ENCODE measurements around the gene CD207.
"Not testable (repeated sequence)": the region's sequence is repeated elsewhere in the genome, so short reads cannot be mapped to it uniquely, and the experiment has no call there.

CD207 gene

GRCh38 chr2:70829916-70830315 lies 5.7 kb downstream of the CD207 start:
- no peak for DNase-seq (ENCODE audit: low read depth in 2 of 3, low spot score in 2 of 3)

DNA sequence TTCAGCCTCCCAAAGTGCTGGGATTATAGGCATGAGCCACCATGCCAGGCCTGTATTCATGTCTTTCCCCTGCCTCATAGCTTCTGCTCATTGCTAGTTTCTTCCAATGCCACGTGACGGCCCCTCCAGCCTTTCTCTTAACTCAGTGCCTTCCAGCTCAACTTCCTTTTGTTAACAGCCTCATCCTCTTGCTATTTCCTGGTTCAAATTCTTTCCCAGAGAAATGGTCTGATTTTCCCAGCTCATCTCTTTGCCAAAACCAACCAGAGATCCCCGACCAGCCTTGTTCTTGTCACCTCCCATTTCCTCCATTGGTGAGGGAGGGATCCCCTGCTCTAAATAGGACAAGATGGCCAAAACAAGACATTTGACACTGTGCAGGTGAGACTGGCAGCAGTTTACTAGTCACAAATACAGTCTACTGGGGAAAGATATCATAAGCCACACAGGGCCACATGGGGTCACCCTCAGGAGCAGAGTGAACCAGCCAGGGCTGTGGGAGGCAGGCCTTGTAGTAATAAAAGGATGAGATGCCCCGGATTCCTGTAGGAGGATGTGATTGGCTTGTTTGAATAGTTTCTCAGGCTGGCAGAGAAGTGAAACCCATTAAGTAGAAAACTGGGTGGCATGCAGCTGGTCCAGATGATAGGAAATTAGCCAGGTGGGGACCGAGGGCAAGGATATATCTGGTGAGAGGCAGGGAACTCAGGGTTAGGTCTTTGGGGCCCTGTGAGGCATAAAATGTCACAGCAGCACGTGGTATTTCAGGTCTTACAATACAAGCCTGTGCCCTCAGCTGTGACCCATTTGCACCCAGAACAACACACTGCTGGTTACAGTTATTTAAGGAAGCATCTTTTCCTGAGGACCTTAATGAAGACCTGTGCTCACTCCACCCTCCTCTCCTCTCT lies 6.4 kb downstream of the CD207 start:
- no peak for DNase-seq (ENCODE audit: low read depth in 2 of 3, low spot score in 2 of 3)

DNA sequence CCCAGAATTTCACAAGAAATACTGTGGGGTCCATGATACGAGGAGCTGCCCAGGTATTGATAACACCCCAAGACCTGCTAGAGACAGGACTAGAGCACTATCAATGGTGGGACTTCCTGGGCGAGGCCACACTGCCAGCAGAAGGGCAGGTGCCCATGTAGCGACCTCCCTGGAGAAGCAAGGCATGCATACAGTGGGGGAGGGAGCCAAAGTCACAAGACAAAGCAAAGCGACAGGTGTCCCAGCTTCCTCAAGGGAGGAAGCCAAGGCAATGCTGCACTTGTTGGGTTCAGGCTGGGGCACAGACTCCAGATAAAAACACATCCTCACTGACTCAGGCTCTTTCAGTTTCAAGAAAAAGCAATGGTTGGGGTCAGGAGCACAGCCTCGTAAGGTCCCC lies 7.5 kb downstream of the CD207 start:
- no peak for DNase-seq (ENCODE audit: low read depth in 2 of 3, low spot score in 2 of 3)

- no peak for DNase-seq (ENCODE audit: low read depth in 2 of 3, low spot score in 2 of 3)
Measured at GRCh38 chr2:70827388-70827787, 8.2 kb downstream of the CD207 start.

DNA sequence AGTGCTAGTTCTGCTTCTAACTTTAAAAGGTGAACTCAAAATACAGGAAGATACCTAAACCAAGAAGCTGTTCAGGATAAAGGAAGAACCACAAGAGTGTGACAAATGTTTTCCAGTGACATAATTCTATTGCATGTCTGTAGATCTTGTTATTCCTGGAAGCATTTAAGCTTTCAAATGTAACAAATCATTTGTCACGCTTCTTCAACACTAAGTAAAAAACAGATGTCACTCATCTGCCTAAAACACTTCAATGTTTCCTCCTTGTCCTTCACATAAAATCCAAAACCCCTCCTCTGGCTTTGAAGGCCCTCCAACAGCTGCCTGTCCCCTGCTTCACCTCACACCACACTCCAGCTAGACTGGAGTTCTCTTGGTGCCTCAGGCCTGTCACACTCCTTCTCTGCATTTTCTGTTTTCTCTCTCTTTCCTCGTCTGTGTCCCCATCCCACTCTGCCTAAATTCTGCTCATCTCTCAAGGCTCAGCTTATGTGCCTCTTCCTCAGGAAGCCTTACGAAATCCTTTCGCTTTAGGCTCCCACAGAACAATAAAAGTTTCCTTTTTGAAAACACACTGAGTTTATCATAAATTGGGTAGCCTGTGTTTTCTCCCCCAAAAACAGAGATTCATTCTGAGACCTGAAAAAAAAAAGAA lies 8.8 kb downstream of the CD207 start:
- no peak for DNase-seq (ENCODE audit: low read depth in 2 of 3, low spot score in 2 of 3)

GRCh38 chr2:70823249-70823648 lies 12.4 kb downstream of the CD207 start:
- DNase-seq (ENCODE audit: low read depth in 2 of 3, low spot score in 2 of 3): no peak

DNA sequence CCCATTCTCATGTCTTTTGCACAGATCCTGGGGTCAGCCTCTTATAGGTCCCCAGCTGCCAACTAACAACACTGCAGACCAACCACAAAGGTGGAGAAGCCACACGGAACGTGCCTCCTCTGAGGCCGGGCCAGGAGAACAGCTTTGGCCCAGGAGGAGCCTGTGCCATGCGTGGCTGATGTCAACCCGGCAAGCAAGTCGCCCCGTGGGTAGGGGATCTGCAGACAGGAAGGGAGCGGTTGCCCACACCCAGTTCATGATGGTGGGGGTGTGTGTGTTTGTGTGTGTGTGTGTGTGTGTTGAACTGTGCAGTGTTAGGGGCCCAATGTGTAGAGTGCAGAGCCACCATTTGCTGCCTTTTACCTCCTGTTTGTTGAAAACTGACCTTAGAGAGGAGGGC lies 12.8 kb downstream of the CD207 start:
- no peak for DNase-seq (ENCODE audit: low read depth in 2 of 3, low spot score in 2 of 3)

GRCh38 chr2:70820499-70820898 lies 15.1 kb downstream of the CD207 start, which contains the start of gene CLEC4F:
Gene CLEC4F (minus strand): TSS chr2:70820599. CDS start chr2:70820523, 76 bp downstream.
- no peak for DNase-seq (ENCODE audit: low read depth in 2 of 3, low spot score in 2 of 3)

DNA sequence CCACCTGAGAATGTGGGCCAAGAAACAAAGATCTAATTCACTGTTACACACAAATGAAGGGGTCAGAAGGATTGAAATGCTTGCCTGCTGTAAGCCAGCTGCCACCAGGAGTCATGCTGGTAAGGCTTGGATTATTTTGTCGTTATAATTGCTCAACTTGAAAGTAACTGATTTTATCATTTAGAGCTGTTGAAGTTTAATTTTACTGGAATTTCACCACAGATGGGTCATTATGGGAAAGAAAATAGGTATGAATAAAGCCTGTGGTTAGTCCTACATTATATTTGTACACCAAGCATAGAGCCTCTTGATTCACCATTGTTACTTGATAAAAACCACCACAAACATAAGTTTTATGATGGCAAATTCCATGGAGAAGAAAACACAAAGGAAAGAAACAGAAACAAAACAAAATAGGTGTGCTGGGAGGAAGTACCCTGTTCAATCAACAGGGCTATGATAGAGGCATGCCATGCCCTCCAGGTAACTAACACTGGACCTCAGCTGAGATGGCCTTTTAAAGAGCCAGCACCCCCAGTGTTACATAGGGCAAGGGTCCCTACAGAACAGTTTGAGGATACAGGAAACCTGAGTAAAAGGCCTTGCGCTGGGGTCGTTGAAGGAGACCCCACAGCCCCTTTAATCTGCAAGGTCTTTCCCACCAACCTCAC lies 18.2 kb downstream of the CD207 start:
- no peak for DNase-seq (ENCODE audit: low read depth in 2 of 3, low spot score in 2 of 3)

DNA sequence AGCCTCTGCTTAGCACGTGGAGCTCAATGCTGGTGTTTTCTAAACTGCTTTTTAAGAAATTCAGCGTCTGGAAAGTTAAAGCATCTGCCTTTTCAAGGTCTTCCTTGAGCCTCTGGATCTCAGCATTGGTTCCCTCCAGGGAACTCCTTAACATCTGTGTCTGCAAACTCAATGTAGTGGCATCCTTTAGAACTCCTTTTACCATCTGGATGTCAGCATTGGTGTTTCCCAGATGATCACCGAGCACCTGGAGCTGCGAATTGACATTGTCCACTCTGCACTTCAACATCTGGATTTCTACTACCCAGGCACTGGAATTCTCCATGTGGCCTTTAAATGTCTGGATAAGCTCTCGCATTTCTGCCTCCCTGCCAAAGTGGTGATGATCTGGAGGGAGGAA lies 18.9 kb downstream of the CD207 start:
- no peak for DNase-seq (ENCODE audit: low read depth in 2 of 3, low spot score in 2 of 3)

DNA sequence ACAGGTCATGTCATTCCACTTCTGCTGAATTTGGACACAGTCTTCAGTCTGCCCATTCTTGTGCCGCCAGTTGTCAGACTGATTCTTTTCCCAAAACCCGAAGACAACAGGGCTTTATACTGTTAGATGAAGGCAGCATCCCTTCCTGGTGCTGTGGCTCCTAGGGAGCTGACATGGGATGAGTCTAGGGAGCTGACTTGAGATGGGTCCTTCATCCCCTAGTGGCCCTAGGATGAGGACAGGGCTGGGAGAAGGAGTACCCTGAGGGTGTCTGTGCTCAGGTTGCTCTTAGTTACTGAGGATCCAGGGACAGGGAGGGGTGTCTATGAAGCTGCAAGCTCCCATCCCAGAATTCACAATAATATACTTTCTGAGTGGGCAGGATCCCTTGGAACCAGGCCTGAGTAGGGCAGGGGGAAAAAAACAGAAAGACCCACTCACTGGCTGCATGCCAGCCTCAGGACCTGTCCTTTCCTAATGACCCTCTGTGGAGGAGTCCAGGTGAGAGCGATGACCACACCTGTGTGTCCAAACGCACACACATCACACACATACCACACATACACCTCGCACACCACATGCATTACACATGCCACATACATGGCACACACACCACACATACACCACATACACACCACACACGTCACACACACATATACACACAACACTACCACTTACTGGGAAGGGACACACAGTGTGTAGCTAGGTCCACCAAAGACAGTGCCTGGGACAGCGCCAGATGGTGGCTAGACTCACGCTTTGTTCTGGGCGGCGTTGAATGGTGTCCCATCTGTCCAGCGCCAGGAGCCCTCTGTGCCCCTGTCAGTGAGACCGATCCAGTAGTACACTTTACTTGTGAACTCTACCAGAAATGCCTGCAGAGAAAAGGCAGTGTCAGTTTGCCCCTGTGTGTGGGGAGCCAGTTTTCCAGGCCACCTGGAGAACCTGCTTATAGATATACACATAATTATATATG lies 26.3 kb downstream of the CD207 start:
- no peak for DNase-seq (ENCODE audit: low read depth in 2 of 3, low spot score in 2 of 3)

GRCh38 chr2:70807828-70808118 lies 27.8 kb downstream of the CD207 start:
- DNase-seq (ENCODE audit: low read depth in 2 of 3, low spot score in 2 of 3): no peak

GRCh38 chr2:70807102-70807827 lies 28.4 kb downstream of the CD207 start:
- no peak for DNase-seq (ENCODE audit: low read depth in 2 of 3, low spot score in 2 of 3)

DNA sequence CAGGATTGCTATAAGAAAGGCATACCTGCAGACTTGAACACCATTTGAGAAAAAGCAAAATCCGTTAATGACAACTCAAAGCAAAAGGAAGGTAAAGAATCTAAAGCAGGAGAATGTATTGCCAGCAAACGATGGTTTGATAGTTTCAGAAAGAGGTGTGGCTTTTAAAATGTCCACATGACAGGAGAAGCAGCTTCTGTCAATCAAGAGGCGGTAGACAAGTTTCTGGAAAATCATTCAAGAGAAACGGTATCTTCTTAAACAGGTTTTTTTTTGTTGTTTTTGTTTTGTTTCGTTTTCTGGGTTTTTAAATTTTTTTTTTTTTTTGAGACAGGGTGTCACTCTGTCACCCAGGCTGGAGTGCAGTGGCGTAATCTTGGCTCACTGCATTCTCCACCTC lies 29.0 kb downstream of the CD207 start:
- no peak for DNase-seq (ENCODE audit: low read depth in 2 of 3, low spot score in 2 of 3)

GRCh38 chr2:70806013-70806412 lies 29.6 kb downstream of the CD207 start:
- no peak for DNase-seq (ENCODE audit: low read depth in 2 of 3, low spot score in 2 of 3)

GRCh38 chr2:70801607-70802263 lies 33.9 kb downstream of the CD207 start:
- no peak for DNase-seq (ENCODE audit: low read depth in 2 of 3, low spot score in 2 of 3)

DNA sequence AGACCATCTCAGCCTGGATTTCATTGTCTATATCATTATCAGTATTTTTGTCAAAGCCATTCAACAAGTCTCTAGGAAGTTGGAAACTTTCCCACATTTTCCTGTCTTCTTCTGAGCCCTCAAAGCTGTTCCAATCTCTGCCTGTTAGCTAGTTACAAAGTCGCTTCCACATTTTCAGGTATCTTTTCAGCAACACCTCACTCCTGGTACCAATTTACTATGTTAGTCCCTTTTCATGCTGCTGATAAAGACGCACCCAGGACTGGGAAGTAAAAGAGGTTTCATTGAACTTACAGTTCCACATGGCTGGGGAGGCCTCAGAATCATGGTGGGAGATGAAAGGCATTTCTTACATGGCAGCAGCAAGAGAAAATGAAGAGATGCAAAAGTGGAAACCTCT lies 35.9 kb downstream of the CD207 start:
- DNase-seq (ENCODE audit: low read depth in 2 of 3, low spot score in 2 of 3): no peak

- not testable (repeated sequence) for DNase-seq (ENCODE audit: low read depth in 2 of 3, low spot score in 2 of 3)
Measured at GRCh38 chr2:70797996-70798395, 37.6 kb downstream of the CD207 start.

- DNase-seq (ENCODE audit: low read depth in 2 of 3, low spot score in 2 of 3): no peak
Measured at GRCh38 chr2:70797506-70797905, 38.1 kb downstream of the CD207 start.

DNA sequence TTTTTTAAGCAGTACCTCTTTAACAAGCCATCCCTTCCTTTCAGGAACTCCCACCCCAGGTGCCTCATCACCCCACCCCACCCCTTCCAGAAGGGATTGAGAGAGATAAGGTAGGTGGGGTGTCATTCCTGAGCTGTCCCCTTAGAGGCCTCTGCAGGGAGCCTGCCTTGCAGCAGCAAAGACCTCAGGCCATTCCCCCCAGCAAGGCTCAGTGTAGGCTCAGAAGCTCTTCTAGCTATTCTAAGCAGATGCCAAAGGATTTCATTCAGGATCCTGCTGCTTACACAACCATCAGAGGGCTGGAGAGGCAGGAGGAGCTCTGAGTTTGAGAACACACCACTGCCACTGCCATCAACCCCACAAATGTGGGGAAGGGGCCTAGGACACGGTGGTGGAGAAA lies 39.4 kb downstream of the CD207 start:
- no peak for DNase-seq (ENCODE audit: low read depth in 2 of 3, low spot score in 2 of 3)

Data from activated CD8-positive, alpha-beta memory T cell treated with anti-CD3 and anti-CD28 coated beads for 48 hours (primary cell).